Lung microvascular endothelial cell (primary cell): Measurements from ENCODE around the gene IMMP2L. TPM values are rescaled to one million over a fixed set of nuclear protein-coding genes. Genes with fewer than 3 reads are reported as not detected.

Source experiments
- DNase-seq, 2 donors: peaks; one replicate each; pipeline versions ENCODE4 v3.0.0 to v3.0.0-alpha.2; 2010; ENCODE audit warnings: low read depth in 2 of 2
- total RNA-seq: library from RNA; depleted of rRNA; stranded (reverse); fragments of >200 nt; gene quantifications from 2 replicates; pipeline ENCODE4 v1.2.1, GENCODE V29; 2014

The IMMP2L gene
- total RNA-seq, 1 donor from 2014 or later = 9.1 TPM

GRCh38 chr7:111393011-111393754 lies 169.1 kb downstream of the IMMP2L start:
- DNase-seq = peak in 1 of 2 donors; percentile 5

DNA sequence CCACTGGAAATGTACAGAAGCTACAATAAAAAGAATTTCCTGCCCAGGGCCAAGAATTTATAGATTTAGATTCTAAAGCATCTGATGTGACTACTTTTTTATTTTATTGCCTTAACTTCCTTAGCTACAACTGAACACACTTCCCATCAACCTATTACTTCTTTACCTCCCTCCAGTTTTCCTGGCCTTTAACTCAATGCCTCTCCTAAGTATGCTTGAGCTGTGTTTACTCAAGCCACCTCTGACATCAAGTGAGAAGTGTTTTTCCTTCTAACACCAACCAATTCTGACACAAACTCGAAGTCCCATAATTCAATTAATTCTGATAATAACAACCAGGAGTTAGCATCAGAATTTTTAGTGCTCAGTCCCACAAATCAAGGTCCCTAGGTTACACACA lies 170.0 kb downstream of the IMMP2L start:
- DNase-seq = no peak

DNA sequence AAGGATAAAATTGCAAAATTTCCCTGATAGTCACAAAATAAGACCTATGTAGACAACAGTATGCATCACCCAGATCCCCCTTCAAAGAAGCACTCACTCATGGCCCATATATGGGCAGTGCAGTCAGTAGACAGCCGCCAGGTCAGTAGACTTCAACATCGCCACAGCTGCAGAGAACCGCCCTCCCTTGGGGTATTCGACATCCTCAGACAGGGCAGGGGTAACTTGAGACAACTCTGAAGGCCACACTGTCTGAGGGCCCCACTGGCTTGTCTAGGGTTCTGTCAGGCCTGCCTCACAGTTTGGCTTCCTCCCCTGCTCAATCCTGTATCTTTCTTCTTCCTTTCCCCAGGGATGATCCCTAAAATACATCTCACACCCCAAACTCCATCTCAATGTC lies 172.3 kb downstream of the IMMP2L start:
- DNase-seq = no peak

DNA sequence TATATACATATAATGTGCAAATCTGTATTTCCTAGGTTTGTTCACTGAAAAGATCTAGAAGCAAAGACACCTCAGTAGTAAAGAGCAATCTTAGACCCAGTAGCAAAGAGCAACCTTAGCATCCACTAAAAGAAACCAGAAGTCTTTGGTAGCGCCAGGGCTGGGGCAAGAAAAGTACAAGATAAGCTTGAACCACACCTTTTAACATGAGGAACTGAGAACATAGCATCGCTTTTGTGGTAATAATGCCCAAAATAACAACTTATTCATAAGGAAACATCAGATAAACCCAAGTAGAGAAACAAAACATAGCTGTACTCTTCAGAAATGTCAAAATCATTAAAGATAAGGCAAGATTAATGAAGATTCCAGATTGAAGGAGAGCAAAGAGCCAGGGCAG lies 173.4 kb downstream of the IMMP2L start:
- no peak for DNase-seq

DNA sequence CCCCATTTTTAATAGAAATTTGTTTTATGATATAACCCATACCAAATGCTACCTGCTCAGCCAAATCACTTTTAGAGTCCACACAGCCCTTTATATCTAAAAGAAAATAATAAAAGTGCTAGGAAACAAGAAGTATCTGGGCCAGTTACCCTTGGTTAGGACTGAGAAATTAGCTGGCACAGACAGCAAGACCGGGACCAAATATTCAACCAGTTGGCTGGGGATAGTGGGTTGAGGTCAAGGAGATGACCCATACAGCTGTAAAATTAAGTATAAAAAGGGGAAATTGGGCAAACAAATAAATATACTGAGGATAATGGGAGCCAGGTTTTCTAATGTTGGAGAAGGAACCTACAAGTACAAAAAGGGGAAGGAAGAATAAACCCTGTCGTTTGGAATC lies 174.3 kb downstream of the IMMP2L start:
- no peak for DNase-seq

- peak in 1 of 2 donors; percentile 8 for DNase-seq
Measured at GRCh38 chr7:111384065-111384891, 178.0 kb downstream of the IMMP2L start.

GRCh38 chr7:111383133-111383532 lies 179.2 kb downstream of the IMMP2L start:
- no peak for DNase-seq

DNA sequence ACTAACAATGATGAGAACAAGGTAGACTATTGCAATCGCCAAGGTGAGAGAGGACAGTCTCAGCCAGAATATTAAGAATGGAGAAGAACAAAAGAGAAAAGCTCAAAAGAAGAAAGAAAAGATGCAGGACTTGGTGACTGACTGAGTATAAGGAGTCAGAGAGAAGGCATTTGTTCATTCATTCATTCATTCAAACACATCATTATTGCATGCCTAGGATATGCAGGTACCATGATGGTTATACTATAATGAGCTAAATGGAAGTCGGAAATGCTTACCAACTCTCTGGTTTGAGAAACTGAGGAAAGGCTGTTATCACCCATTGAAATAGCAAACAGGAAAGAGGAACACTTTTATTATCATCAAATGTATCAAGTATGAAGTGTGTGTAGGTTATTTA lies 180.7 kb downstream of the IMMP2L start:
- no peak for DNase-seq

DNA sequence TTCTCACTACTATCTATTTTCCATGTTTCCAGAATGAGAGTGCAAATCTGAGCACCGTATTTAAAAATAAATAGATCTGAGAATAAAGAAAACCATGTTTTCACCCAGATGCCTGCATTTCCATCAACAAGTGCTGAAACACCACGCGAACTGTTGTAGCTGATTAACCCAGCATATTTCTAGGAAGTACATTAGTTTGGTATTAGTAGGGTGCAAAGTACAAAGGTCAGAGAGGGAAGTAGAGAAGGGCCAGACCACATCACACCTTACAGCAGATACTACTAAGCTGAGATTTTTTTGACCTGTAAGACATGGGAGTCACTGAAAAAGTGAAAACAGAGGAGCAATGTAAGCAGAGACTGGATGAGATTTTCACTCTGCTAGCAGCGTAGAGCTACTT lies 181.3 kb downstream of the IMMP2L start:
- no peak for DNase-seq

DNA sequence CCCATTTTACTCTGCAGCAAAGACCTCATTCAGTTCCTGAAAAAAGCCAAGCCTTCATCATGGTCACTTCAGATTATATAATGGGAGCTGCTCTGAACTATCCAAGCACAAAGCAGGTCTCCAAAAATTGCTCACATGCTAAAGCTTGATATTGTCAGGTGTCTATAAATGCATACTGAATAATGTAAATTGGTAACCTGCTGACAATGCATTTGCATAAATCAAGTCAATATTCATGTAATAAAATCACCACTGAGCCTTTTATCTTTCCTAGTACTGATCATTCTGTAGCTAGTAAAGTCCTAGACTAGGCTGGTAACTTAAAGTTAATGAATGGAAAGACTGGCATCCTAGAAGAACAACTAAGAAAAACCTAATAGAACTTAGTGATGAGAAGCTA lies 188.3 kb downstream of the IMMP2L start:
- DNase-seq = no peak

DNA sequence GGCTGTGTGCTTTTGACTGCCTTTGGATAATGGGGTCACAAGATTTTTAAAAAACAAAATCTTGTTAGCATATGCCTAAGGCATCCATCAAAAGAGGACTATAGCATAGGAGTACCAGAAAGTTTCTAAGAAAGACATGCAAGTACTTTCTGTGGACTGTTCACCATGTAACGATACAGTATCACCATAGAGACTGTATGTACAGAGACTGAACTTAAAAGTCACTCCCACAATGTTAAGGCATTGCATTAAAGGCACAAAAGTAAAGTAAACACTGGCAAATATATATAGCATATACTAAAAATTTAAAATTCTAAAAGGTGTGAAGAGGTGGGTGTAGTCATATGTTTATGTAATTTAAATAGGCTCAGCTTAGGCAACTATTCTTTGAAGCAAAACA lies 190.9 kb downstream of the IMMP2L start:
- DNase-seq = no peak

DNA sequence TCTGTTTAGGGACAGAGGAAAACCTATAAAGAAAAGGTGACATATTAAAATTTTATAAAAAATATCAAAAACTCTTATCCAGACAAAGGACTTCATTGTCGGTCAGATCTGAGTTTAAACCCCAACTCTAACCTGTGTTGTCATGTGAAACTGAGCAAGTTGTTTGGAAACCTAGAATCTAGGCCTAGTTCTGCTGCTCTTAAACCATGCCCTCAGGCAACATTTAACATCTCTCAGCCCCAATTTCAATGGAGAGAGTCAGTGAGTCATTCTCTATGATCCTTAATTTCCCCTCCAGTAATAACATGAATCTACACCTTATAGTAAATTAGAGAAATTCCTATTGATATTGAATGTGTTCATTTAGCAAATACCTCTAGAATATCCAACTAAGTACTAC lies 192.3 kb downstream of the IMMP2L start:
- DNase-seq = no peak

DNA sequence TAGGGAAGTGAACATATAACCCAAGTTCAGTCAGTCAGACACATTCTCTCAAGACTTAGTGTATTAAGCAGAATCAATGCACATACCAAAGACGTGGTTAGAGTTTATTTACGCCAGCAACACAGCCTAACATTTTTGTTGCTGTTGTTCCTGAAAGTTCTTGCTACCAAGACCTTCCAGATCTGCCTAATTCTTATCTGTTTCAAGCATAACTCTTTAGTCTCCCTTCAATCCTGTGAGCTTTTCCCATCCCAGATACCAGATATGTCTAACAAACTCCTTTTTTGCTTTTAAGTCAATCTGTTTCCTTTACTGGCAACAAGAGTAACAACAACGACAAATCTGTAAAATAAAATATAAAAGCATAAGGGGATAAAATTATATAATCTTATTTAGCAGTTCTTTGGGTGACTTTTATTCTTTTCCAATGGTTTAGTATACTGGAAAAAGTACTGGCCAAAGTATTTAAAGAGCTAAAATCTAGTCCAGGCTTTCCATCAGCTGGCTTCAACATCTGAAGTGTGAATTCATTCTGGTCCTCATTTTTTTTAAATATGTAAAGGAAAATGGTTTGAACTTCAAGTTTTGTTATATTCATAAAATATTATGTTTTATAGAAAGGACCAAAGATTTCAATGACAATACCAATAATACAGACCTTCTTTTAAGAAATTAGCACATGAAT lies 193.8 kb downstream of the IMMP2L start:
- DNase-seq = no peak

DNA sequence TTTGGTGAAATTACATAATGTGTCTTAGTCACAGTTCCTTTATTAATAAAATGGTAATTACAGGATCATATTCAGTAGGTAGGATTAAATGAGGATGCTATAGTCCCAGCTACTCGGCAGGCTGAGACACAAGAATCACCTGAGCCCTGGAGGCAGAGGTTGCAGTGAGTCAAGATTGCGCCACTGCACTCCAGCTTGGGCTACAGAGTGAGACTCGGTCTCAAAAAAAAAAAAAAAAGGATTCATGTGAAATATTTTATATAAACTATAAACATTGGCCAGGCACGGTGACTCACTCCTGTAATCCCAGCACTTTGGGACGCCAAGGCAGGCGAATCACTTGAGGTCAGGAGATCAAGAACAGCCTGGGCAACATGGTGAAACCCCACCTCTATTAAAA lies 197.9 kb downstream of the IMMP2L start:
- DNase-seq = no peak

DNA sequence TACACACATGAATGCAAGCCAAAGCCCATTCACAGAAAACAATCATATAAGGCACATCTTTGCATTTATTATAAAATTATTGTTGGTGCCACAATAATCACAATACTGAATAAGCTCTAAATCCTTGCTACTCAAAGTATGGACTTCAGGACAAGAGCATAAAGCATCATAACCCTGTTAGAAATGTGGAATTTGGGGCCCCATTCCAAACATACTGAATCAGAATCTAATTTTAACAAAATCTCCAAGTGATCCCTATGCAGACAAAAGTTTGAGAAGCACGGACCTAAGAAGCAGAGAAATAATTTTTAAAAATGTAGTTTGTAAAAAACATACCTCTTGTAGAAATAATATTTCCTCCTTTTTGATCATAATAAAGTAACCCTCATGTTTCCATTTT lies 199.2 kb downstream of the IMMP2L start:
- DNase-seq = no peak

DNA sequence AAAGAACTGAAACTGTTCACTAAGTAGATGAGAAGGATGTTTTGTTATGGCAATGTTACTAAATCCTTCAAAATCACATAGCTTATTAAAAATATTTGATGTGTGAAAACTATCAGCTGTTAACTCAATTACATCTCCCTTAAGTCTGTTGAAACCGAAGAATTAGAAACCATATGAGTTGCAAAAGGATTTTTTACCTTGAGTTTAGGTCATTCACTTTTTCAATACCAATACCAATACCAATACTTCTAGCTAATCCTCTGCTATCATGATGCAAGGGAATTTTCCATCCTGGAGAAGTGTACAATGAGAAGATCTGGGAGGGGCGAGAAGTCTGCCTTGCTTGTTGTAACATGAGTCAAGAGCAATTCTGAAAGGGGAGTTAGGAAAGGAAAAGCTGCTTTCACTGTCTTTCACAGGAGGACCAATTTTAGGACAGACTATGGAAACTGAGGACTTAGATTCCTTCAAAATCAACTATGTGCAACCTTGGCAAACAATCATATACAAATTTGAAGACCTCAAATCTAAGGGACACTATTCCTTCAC lies 199.7 kb downstream of the IMMP2L start:
- no peak for DNase-seq

DNA sequence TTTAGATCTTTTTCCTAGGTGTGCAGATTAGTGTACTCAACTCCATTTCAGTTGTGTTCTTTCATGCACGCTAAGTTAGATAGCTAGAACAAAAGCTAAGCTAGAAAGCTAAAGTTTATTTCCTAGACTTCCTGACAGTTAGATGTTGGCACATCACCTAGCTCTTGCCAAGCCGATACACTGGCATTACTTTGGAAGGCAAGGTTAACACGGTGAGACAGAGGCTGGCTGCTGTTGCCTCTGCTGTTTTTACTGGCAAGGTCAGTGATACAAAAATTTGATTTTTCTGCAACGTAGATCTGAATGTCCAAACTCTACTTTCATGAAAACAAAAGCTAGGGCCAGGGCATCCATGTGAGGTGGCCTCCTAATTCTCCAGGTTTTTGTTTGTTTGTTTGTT lies 203.4 kb downstream of the IMMP2L start:
- DNase-seq = no peak

- DNase-seq = no peak
Measured at GRCh38 chr7:111357691-111358090, 204.6 kb downstream of the IMMP2L start.

GRCh38 chr7:111356941-111357340 lies 205.4 kb downstream of the IMMP2L start:
- DNase-seq = no peak

DNA sequence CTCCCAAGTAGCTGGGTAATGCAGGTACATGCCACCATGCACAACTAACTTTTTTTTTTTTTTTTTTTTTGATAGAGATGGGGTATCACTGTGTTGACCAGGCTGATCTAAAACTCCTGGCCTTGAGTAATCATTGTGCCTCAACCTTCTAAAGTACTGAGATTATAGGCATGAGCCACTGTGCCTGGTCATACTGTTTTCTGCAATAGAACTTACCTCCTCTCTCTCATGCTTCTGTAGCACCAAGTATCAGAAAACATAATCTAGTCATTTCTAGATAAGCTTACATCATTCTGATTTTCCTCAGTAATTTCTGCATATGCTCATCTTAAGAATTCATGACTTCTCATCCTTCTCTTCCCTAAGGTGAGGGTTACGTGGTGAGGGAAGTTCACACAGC lies 210.0 kb downstream of the IMMP2L start:
- DNase-seq = no peak

- DNase-seq = no peak
Measured at GRCh38 chr7:111346219-111346618, 216.1 kb downstream of the IMMP2L start.

- DNase-seq = no peak
Measured at GRCh38 chr7:111343017-111343416, 219.3 kb downstream of the IMMP2L start.
